ENCODE measurements around the gene SESN1. TPM values are rescaled to one million over a fixed set of nuclear protein-coding genes. Genes with fewer than 3 reads are reported as not detected.

SESN1 gene
- total and polyA plus RNA-seq, 9 donors, result 34.8 to 47.9 (median 40.9) TPM

DNA sequence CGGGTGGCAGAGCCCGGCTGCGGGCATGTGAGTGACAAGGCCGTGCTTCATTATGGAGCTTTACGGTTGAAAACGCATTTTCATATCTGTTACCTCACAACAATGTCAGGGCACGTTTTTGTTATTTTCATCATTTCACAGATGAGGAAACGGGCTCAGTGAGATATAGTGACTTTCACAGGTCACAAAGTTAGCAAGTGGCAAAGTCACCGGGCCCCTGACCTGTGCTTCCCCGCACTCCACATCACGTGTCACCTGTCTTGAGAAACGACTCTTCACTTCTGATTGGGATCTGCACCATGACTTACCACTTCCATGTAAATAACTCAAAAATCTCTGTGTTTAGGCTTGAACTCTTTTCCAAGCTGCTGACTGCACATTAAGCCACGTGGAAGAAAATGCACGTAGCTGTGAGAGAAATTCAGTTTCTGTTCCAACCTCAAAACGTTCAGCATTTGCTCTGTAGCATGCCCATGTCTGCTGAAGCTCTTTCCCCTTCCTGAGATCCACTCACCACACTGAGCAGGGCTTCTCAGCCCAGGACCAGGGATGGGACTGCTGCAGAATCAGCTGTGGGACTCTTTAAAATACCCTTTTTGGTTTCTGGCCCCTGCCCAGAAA lies 139.2 kb downstream of the SESN1 start:
- Histone ChIP-seq H3K4me3 (ENCODE audit: low read length) (no peak overlapping the region), H3K9me3 (replicated peaks; ENCODE audit: control insufficient read depth, low read depth, low read length) (no peaks in the 10 kb centered on the region), H3K27ac (ENCODE audit: low read length) (no peak overlapping the region), H3K4me1 (ENCODE audit: control insufficient read depth, insufficient read depth, low read length) (peaks cover 17% of the 10 kb centered on the region), H3K36me3 (ENCODE audit: control insufficient read depth, insufficient read depth, low read length) (no peaks in the 10 kb centered on the region), H3K27me3 (ENCODE audit: control insufficient read depth, insufficient read depth, low read length) (no peaks in the 10 kb centered on the region)
- 82% methylated on average over 11 of the region's 15 CpGs for WGBS (ENCODE audit: insufficient coverage)
- DNase-seq, result no peak

DNA sequence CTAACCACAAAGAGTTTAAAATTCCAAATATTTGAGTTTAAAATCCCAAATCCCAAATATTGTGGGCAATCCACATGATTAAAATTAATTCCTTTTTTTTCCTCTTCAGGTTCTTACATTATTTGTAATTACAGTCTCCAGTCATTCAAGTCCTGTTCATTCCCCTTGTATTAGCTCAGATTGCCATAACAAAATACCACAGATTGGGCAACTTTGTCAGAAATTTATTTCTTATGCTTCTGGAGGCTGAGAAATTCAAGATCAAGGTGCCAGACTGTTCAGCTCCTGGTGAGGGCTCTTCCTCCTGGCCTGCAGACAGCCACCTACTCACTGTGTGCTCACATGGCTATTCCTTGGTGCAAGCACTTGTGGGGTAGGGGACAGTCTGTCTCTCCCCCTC lies 141.0 kb downstream of the SESN1 start:
- Histone ChIP-seq H3K4me1 (ENCODE audit: control insufficient read depth, insufficient read depth, low read length) (peaks cover 23% of the 10 kb centered on the region), H3K9me3 (replicated peaks; ENCODE audit: control insufficient read depth, low read depth, low read length) (no peaks in the 10 kb centered on the region), H3K27me3 (ENCODE audit: control insufficient read depth, insufficient read depth, low read length) (no peaks in the 10 kb centered on the region), H3K27ac (ENCODE audit: low read length) (no peak overlapping the region), H3K4me3 (ENCODE audit: low read length) (no peak overlapping the region), H3K36me3 (ENCODE audit: control insufficient read depth, insufficient read depth, low read length) (no peaks in the 10 kb centered on the region)
- DNase-seq, result no peak

DNA sequence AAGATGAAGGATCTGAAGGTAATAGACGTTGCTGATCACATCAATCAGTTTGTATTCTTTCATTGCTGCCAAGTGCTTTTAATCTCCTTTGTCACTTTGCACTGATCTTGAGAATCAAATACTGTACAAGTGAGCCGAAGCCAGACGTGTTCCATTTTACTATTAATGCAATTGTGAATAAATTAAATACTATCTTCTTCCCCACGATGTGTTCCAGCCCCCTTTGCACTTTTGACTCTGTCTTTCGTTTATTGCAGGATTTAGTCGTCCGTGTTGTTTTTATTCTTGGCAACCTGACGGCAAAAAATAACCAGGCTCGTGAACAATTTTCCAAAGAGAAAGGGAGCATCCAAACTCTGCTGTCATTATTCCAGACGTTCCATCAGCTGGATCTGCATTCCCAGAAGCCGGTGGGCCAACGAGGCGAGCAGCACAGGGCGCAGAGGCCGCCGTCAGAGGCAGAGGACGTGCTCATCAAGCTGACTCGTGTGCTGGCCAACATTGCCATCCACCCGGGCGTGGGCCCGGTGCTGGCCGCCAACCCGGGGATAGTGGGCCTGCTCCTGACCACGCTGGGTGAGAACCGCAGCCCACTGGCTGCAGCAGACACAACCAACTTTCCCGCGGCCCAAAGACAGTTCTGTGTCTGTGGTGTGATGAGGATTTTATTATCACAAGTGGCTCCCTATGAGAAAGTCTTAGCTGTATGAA lies 141.7 kb downstream of the SESN1 start:
- H3K27me3 ChIP-seq (ENCODE audit: control insufficient read depth, insufficient read depth, low read length), result no peaks in the 10 kb centered on the region
- WGBS (ENCODE audit: insufficient coverage), result 53% methylated on average over 20 of the region's 27 CpGs
- no peaks in the 10 kb centered on the region for H3K9me3 ChIP-seq (replicated peaks; ENCODE audit: control insufficient read depth, low read depth, low read length)
- peaks cover 30% of the 10 kb centered on the region for H3K4me1 ChIP-seq (ENCODE audit: control insufficient read depth, insufficient read depth, low read length)
- H3K36me3 ChIP-seq (ENCODE audit: control insufficient read depth, insufficient read depth, low read length), result no peaks in the 10 kb centered on the region
- peak; percentile 90 for DNase-seq
- H3K4me3 ChIP-seq (ENCODE audit: low read length), result no peak overlapping the region
- no peak overlapping the region for H3K27ac ChIP-seq (ENCODE audit: low read length)

DNA sequence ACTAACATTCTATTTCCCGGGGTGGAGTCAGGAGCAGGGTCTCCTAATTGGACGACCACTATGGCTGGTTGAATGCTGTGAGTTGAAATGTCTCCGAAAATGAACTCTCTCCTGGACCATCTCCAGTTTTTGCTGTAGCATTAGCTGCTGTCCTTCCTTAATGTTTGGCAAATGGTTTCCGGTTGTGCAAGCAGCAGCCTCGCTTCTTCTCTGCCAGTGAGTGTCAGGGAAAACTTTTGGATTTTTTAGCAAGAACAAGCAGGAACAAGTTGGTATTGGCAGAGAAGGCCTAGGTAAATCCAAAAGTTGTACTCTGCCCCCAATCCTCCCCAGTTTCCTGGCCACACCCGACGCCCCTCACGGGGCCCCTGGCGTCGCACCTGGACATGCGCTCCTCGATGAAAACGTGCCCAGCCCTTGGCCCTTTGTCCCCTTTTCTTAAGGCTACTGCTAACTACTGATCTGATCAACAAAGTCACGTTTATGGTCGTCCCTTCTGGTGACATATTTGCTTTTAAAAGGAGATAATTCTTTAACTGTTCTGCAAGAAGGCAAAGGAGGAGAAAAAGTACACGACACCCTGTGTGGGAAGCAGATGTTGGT lies 143.2 kb downstream of the SESN1 start:
- WGBS (ENCODE audit: insufficient coverage), result 65% methylated on average over 12 of the region's 16 CpGs
- H3K27ac ChIP-seq (ENCODE audit: low read length), result no peak overlapping the region

DNA sequence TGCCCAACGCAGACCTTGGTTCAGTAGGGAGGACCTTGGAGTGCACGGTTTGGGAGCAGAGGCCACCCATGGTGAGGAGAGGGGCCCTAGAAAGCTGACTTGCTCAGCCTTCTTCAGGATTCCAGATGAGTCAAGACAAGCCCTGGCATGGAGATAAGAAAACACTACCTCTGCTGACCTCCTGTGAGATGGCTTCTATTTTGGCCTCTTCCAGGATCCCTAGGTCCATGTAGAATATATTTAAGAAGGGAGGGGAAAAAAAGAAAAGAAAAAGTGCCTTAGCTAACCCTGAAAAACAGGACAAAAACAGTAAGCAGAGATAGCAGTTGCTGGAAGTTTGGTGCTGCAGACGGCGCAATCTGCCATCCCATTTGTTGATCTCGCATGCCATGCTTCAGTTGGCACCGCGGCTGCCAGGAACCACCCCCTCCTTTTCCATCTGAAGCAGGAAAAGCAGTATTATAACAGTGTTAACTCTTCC lies 146.4 kb downstream of the SESN1 start:
- 88% methylated on average over 3 of the region's 7 CpGs for WGBS (ENCODE audit: insufficient coverage)
- H3K4me3 ChIP-seq (ENCODE audit: low read length), result no peak overlapping the region
- no peaks in the 10 kb centered on the region for H3K27me3 ChIP-seq (ENCODE audit: control insufficient read depth, insufficient read depth, low read length)
- H3K4me1 ChIP-seq (ENCODE audit: control insufficient read depth, insufficient read depth, low read length), result peaks cover 71% of the 10 kb centered on the region
- DNase-seq, result peak; percentile 81
- H3K27ac ChIP-seq (ENCODE audit: low read length), result peak overlapping the region; percentile 96
- H3K9me3 ChIP-seq (replicated peaks; ENCODE audit: control insufficient read depth, low read depth, low read length), result no peaks in the 10 kb centered on the region
- H3K36me3 ChIP-seq (ENCODE audit: control insufficient read depth, insufficient read depth, low read length), result no peaks in the 10 kb centered on the region

More for the DNA sequence above, 143.2 kb downstream of the SESN1 start:
- Histone ChIP-seq H3K27me3 (ENCODE audit: control insufficient read depth, insufficient read depth, low read length) (no peaks in the 10 kb centered on the region), H3K9me3 (replicated peaks; ENCODE audit: control insufficient read depth, low read depth, low read length) (no peaks in the 10 kb centered on the region), H3K4me1 (ENCODE audit: control insufficient read depth, insufficient read depth, low read length) (peaks cover 41% of the 10 kb centered on the region), H3K36me3 (ENCODE audit: control insufficient read depth, insufficient read depth, low read length) (no peaks in the 10 kb centered on the region), H3K4me3 (ENCODE audit: low read length) (no peak overlapping the region)
- peak; percentile 76 for DNase-seq

DNA sequence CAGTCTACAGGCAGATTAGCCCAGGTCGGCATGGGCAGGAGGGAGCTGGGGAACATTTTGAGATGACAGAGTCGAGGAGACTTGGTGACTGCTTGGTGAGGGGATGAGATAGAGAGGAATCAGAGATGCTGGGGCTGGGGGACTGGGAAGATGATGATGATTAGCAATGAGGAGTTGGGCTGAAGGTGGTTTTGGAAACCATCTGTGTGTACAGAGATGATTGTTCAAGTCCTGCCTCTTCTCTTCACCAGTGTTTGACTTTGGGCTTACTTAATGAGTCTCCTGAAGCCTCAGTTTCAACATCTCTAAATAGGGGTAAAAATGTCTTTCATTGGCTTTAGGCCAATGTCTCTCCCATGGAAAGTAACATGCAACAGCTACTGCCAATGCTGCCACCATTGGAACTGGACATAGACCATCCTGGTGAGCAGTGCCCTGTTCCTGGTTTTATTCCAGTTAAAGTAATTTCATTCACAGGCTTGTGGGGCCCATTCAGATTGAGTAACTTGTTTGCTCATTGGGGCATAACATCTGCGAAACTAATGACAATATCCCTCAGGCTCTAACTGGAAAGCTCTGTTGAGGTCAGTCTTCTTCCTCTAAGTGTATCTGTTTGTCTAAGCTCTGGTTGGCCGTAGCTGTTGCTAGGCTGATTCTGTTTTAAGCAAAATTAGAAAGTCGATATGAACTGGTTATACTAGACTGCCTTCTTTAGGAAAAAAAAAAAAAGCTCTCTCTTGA lies 147.4 kb downstream of the SESN1 start:
- no peak overlapping the region for H3K4me3 ChIP-seq (ENCODE audit: low read length)
- WGBS (ENCODE audit: insufficient coverage), result 62% methylated on average over 2 of the region's 5 CpGs

GRCh38 chr6:108946695-108947094 lies 148.0 kb downstream of the SESN1 start:
- no peaks in the 10 kb centered on the region for H3K9me3 ChIP-seq (replicated peaks; ENCODE audit: control insufficient read depth, low read depth, low read length)
- no peak overlapping the region for H3K4me3 ChIP-seq (ENCODE audit: low read length)
- no peaks in the 10 kb centered on the region for H3K27me3 ChIP-seq (ENCODE audit: control insufficient read depth, insufficient read depth, low read length)
- DNase-seq, result peak; percentile 60
- H3K27ac ChIP-seq (ENCODE audit: low read length), result peak overlapping the region; percentile 96
- WGBS (ENCODE audit: insufficient coverage), result 54% methylated on average over 3 of the region's 3 CpGs
- peaks cover 63% of the 10 kb centered on the region for H3K4me1 ChIP-seq (ENCODE audit: control insufficient read depth, insufficient read depth, low read length)
- no peaks in the 10 kb centered on the region for H3K36me3 ChIP-seq (ENCODE audit: control insufficient read depth, insufficient read depth, low read length)

More for the DNA sequence above, 147.4 kb downstream of the SESN1 start:
- Histone ChIP-seq H3K27ac (ENCODE audit: low read length) (peak overlapping the region; percentile 96), H3K4me1 (ENCODE audit: control insufficient read depth, insufficient read depth, low read length) (peaks cover 67% of the 10 kb centered on the region), H3K36me3 (ENCODE audit: control insufficient read depth, insufficient read depth, low read length) (no peaks in the 10 kb centered on the region), H3K27me3 (ENCODE audit: control insufficient read depth, insufficient read depth, low read length) (no peaks in the 10 kb centered on the region), H3K9me3 (replicated peaks; ENCODE audit: control insufficient read depth, low read depth, low read length) (no peaks in the 10 kb centered on the region)
- peak; percentile 95 for DNase-seq

DNA sequence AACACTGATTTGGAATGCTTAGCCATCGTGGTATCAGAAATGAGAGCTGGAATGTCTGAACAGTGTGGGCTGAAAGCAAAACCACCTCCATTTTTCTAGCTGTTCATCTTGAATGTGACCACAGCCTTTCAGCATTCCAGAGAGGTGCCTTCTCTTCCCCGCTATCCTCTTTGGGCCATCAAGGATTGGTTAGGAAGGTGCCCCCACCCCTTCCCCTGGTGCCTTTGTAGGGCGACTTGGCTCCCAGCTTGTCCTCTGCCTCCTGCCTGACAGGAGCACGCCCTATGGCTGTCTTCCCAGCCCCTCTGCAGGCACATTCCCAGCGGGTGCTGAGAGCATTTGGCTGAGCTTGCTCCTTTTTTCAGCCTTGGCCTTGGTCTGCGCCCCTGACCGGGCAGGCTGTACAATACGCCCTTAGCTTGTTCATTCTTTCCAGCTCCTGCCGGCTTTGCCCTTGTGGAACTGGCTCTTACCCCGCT lies 148.9 kb downstream of the SESN1 start:
- no peaks in the 10 kb centered on the region for H3K27me3 ChIP-seq (ENCODE audit: control insufficient read depth, insufficient read depth, low read length)
- no peaks in the 10 kb centered on the region for H3K9me3 ChIP-seq (replicated peaks; ENCODE audit: control insufficient read depth, low read depth, low read length)
- H3K4me1 ChIP-seq (ENCODE audit: control insufficient read depth, insufficient read depth, low read length), result peaks cover 59% of the 10 kb centered on the region
- DNase-seq, result peak; percentile 91
- no peak overlapping the region for H3K4me3 ChIP-seq (ENCODE audit: low read length)
- no peaks in the 10 kb centered on the region for H3K36me3 ChIP-seq (ENCODE audit: control insufficient read depth, insufficient read depth, low read length)
- 18% methylated on average over 9 of the region's 10 CpGs for WGBS (ENCODE audit: insufficient coverage)
- H3K27ac ChIP-seq (ENCODE audit: low read length), result peak overlapping the region; percentile 96

GRCh38 chr6:108944707-108945680 lies 149.7 kb downstream of the SESN1 start:
- Histone ChIP-seq H3K27ac (ENCODE audit: low read length) (peak overlapping the region; percentile 96), H3K4me1 (ENCODE audit: control insufficient read depth, insufficient read depth, low read length) (peaks cover 60% of the 10 kb centered on the region), H3K36me3 (ENCODE audit: control insufficient read depth, insufficient read depth, low read length) (no peaks in the 10 kb centered on the region), H3K27me3 (ENCODE audit: control insufficient read depth, insufficient read depth, low read length) (no peaks in the 10 kb centered on the region), H3K4me3 (ENCODE audit: low read length) (no peak overlapping the region), H3K9me3 (replicated peaks; ENCODE audit: control insufficient read depth, low read depth, low read length) (no peaks in the 10 kb centered on the region)
- DNase-seq, result peak; percentile 96
- 4% methylated on average over 4 of the region's 12 CpGs for WGBS (ENCODE audit: insufficient coverage)

Measured in muscle of leg (tissue), 11 donors.